Esophagus muscularis mucosa (tissue), 3 donors: ENCODE results near the gene PC.

ENCODE experiments used
- CTCF ChIP-seq, 3 experiments: fragments of 200-600 bp in 2 of 3; fragments of 450-650 bp in 1 of 3; sonication (generic) in 2 of 3; IDR thresholded peaks; one replicate each; pipeline ENCODE4 v1.5.1; 2017 to 2019; ENCODE audit warnings: antibody characterized with exemption in 3 of 3, mild to moderate bottlenecking in 2 of 3, moderate library complexity in 1 of 3
- POLR2AphosphoS5 ChIP-seq, 2 donors: sonication (generic); formaldehyde crosslinking; IDR thresholded peaks; one replicate each; pipeline ENCODE4 v1.6.1; 2017; ENCODE audit warnings: antibody characterized with exemption in 2 of 2

- TF ChIP-seq POLR2AphosphoS5 (IDR thresholded peaks at IDR 0.05) = no peak
- TF ChIP-seq CTCF (IDR thresholded peaks at IDR 0.05) = no peak
Observed at GRCh38 chr11:66901964-66902390, 56.2 kb downstream of the PC start.
